Smooth muscle cell (in vitro differentiated cells): ENCODE measurements around the gene WDR49. TPM values are rescaled to one million over a fixed set of nuclear protein-coding genes. Genes with fewer than 3 reads are reported as not detected.

Experiments used
- DNase-seq: peaks from one replicate; lab custom pipeline; 2025; ENCODE audit not compliant: unreplicated experiment; lab: John Stamatoyannopoulos, UW
- H2AFZ ChIP-seq: fragments of 200-600 bp; sonication (generic); 2 replicates; pipeline ENCODE4 v1.6.0; 2016; ENCODE audit warnings: antibody characterized with exemption, low read depth, mild to moderate bottlenecking
- H3F3A ChIP-seq: fragments of 200-600 bp; sonication (generic); 2 replicates; pipeline ENCODE4 v1.6.0; 2017; ENCODE audit warnings: antibody characterized with exemption, low read depth
- H3K27ac ChIP-seq: fragments of 200-600 bp; sonication (generic); 2 replicates; pipeline ENCODE4 v1.5.1; 2016; ENCODE audit warnings: low read depth, mild to moderate bottlenecking
- H3K27me3 ChIP-seq: fragments of 200-600 bp; sonication (generic); 2 replicates; pipeline ENCODE4 v1.6.1; 2016; ENCODE audit warnings: low read depth, mild to moderate bottlenecking
- H3K36me3 ChIP-seq: fragments of 200-600 bp; sonication (generic); 2 replicates; pipeline ENCODE4 v1.5.1; 2016; ENCODE audit warnings: low read depth
- H3K4me1 ChIP-seq: fragments of 200-600 bp; sonication (generic); 2 replicates; pipeline ENCODE4 v1.5.1; 2016; ENCODE audit warnings: low read depth
- H3K4me2 ChIP-seq: fragments of 200-600 bp; sonication (generic); 2 replicates; pipeline ENCODE4 v1.6.0; 2016; ENCODE audit warnings: mild to moderate bottlenecking
- H3K4me3 ChIP-seq: fragments of 200-600 bp; sonication (generic); 2 replicates; pipeline ENCODE4 v1.5.1; 2016; ENCODE audit warnings: mild to moderate bottlenecking
- H3K79me2 ChIP-seq: fragments of 200-600 bp; sonication (generic); 2 replicates; pipeline ENCODE4 v1.6.0; 2016; ENCODE audit warnings: low read depth, mild to moderate bottlenecking
- H3K9ac ChIP-seq: fragments of 200-600 bp; sonication (generic); 2 replicates; pipeline ENCODE4 v1.6.0; 2016; ENCODE audit warnings: low read depth
- H3K9me3 ChIP-seq: fragments of 200-600 bp; sonication (generic); replicated peaks from 2 replicates; pipeline ENCODE4 v1.5.1; 2016; ENCODE audit warnings: low read depth
- H4K20me1 ChIP-seq: fragments of 200-600 bp; sonication (generic); 2 replicates; pipeline ENCODE4 v1.6.0; 2016; ENCODE audit warnings: low read depth
- WGBS: methylation state at CpG from one replicate; pipeline ENCODE4 v1.1.7; 2016; ENCODE audit warnings: low lambda C conversion rate; 5-methylcytosine and 5-hydroxymethylcytosine counted together
- polyA plus RNA-seq: library from polyadenylated mRNA; unstranded; fragments of >200 nt; fragmentation: Nextera tagmentation; extraction: Ambion mirVana; gene quantifications from 2 replicates; pipeline ENCODE4 v1.2.1, GENCODE V29; 2016
- total RNA-seq: library from RNA; depleted of rRNA; stranded (reverse); fragments of >200 nt; gene quantifications from 2 replicates; pipeline ENCODE4 v1.2.3, GENCODE V29; 2014
- TF ChIP-seq, protein P1 (sequence below): fragments of 200-600 bp; sonication (generic); IDR thresholded peaks from 2 replicates; pipeline ENCODE4 v1.5.1; 2017; ENCODE audit warnings: borderline replicate concordance, mild to moderate bottlenecking, antibody characterized with exemption; ENCODE audit not compliant: insufficient read depth, poor library complexity, severe bottlenecking

Gene WDR49
- total and polyA plus RNA-seq, 2 experiments from 2014 or later = 0.09 TPM; not detected in 1

DNA sequence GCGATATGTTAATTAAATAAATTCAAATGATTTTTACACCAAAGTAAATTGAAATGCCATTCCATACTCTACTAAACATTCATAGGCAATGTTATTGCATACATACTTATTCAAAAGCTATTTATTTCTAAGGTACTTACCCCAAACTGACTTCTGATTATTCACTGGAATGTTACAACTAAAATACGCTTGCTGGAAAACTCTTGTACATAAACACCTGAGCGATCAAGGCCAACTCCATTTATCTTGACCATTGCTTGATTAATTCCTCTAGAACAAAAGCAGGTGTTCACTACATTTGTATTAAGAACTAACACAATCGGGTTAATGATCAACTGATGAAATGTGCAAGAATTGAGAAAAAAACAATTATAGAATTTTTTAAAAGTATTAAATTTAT lies 179.9 kb downstream of the WDR49 start, which contains the start of gene SERPINI2:
TSS of gene SERPINI2 (minus strand) at position 180 of the 400 bp plus-strand sequence. CDS start 2,208 bp downstream, outside the sequence.
- Histone ChIP-seq H3K79me2 (no peaks in the 10 kb centered on the region), H3K36me3 (no peaks in the 10 kb centered on the region), H3K4me1 (no peaks in the 10 kb centered on the region), H3K9ac (no peak within 1 kb of the TSS), H3K27ac (no peak within 1 kb of the TSS), H3F3A (no peaks in the 10 kb centered on the region), H4K20me1 (no peaks in the 10 kb centered on the region), H3K9me3 (no peaks in the 10 kb centered on the region), H3K27me3 (no peaks in the 10 kb centered on the region), H3K4me3 (no peak within 1 kb of the TSS), H3K4me2 (no peak within 1 kb of the TSS), H2AFZ (no peak within 1 kb of the TSS)
- TF ChIP-seq, protein P1, sequence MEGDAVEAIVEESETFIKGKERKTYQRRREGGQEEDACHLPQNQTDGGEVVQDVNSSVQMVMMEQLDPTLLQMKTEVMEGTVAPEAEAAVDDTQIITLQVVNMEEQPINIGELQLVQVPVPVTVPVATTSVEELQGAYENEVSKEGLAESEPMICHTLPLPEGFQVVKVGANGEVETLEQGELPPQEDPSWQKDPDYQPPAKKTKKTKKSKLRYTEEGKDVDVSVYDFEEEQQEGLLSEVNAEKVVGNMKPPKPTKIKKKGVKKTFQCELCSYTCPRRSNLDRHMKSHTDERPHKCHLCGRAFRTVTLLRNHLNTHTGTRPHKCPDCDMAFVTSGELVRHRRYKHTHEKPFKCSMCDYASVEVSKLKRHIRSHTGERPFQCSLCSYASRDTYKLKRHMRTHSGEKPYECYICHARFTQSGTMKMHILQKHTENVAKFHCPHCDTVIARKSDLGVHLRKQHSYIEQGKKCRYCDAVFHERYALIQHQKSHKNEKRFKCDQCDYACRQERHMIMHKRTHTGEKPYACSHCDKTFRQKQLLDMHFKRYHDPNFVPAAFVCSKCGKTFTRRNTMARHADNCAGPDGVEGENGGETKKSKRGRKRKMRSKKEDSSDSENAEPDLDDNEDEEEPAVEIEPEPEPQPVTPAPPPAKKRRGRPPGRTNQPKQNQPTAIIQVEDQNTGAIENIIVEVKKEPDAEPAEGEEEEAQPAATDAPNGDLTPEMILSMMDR = no peak
- WGBS = 76% methylated on average over 4 of the region's 4 CpGs
- no peak for DNase-seq

DNA sequence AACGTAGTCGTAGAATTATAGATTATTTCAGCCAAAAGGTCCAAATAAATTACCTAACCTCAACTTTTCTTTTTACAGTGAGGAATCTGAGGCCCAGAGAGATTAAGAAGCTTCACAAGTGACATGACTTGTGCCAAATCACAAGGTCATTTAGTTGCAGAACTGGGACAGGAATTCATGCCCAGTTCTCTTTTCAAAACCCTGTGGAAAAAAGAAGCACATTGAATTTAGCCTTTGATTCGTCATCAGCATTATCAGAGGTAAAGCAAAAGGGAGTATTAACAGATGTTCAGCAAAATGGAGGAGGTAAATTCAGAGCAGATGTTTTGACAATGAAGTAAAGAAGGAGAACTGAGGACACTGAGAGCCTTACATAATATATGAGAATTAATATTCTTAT lies 184.4 kb downstream of the WDR49 start:
- Histone ChIP-seq H3K27ac (no peak overlapping the region), H4K20me1 (no peaks in the 10 kb centered on the region), H3K4me3 (no peak overlapping the region), H3K4me2 (no peak overlapping the region), H3K36me3 (no peaks in the 10 kb centered on the region), H3K27me3 (no peaks in the 10 kb centered on the region), H3K4me1 (no peaks in the 10 kb centered on the region), H3F3A (no peaks in the 10 kb centered on the region), H3K9me3 (no peaks in the 10 kb centered on the region), H3K9ac (no peak overlapping the region), H2AFZ (no peak overlapping the region), H3K79me2 (no peaks in the 10 kb centered on the region)
- WGBS = 91% methylated on average over 3 of the region's 3 CpGs
- TF ChIP-seq, protein P1 = no peak
- DNase-seq = no peak

DNA sequence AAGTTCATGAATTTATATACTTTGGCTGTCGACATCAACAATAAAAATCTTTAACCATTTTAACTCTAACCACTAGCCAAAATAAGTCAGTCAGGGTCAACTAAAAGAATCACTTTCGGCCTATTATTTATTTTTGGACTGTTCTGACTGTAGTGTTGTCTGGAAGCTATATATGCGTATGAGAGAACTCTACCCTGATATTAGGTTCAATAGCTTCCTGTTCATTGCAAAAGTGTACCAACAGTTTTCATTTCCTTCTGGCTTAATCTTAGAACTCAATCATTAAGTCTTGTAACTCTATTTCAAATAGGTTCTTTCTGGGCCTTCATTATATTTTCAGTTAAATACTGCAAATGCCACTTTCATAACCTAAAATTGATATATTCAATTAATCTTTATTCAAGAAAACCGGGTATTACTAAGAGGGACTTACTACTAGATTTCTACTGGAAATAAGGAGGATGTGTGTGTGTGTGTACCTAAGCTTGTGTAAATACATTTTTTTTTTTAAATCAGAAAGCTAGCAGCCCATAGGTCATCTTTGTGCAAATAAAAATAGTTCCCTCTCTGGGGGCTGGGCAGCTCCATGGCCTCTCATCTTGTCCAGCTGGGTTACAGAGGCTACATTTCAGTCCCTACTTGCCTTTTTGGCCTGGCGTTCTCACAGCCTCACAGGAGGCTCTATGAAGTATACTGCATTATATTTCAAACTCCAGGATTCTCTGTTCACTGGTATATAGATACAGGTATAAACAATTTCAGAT lies 185.7 kb downstream of the WDR49 start:
- TF ChIP-seq, protein P1 = no peak
- Histone ChIP-seq H3K27me3 (no peaks in the 10 kb centered on the region), H3K4me1 (no peaks in the 10 kb centered on the region), H3K9me3 (no peaks in the 10 kb centered on the region), H3K9ac (no peak overlapping the region), H3K27ac (no peak overlapping the region), H3F3A (no peaks in the 10 kb centered on the region), H3K4me3 (no peak overlapping the region), H2AFZ (no peak overlapping the region), H3K36me3 (no peaks in the 10 kb centered on the region), H4K20me1 (no peaks in the 10 kb centered on the region), H3K4me2 (no peak overlapping the region), H3K79me2 (no peaks in the 10 kb centered on the region)
- DNase-seq = no peak
- WGBS = 91% methylated on average over 5 of the region's 5 CpGs

DNA sequence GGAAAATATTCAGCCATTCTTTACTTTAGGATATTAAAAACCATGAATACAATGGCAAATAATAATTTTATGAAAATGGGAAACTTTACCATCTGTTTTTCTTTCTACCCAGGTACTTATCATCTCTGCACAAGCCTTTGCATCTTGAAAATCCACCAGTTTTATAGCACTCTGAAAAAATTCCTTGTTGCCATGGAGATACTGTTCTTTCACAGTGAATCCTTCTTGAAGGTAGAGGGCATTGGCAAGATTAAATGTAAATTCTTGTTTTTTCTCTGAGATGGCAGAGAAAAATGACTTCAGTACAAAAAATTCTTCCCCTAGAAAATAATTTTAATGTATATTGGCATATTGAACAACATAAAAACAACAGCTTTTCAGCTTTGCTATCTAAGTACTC lies 186.8 kb downstream of the WDR49 start:
- H3K27ac ChIP-seq = no peak overlapping the region
- no peak overlapping the region for H3K4me3 ChIP-seq
- no peak overlapping the region for H2AFZ ChIP-seq
- H3K9me3 ChIP-seq = no peaks in the 10 kb centered on the region
- H3K9ac ChIP-seq = no peak overlapping the region
- no peaks in the 10 kb centered on the region for H3F3A ChIP-seq
- H3K27me3 ChIP-seq = no peaks in the 10 kb centered on the region
- DNase-seq = no peak
- TF ChIP-seq, protein P1 = no peak
- H3K36me3 ChIP-seq = no peaks in the 10 kb centered on the region
- no peaks in the 10 kb centered on the region for H4K20me1 ChIP-seq
- no peaks in the 10 kb centered on the region for H3K4me1 ChIP-seq
- H3K4me2 ChIP-seq = no peak overlapping the region
- no peaks in the 10 kb centered on the region for H3K79me2 ChIP-seq
